ENCODE results near the gene ADAMTS1. TPM values are rescaled to one million over a fixed set of nuclear protein-coding genes. Genes with fewer than 3 reads are reported as not detected.

Gene ADAMTS1
- total RNA-seq, 4 donors from 2014 or later: 23.7 to 43.8 (median 33.1) TPM

GRCh38 chr21:26794597-26795411 lies 50.4 kb downstream of the ADAMTS1 start:
- intact Hi-C loops (cut with DNase I; ENCODE audit: low total_unique reads): no loop called here

DNA sequence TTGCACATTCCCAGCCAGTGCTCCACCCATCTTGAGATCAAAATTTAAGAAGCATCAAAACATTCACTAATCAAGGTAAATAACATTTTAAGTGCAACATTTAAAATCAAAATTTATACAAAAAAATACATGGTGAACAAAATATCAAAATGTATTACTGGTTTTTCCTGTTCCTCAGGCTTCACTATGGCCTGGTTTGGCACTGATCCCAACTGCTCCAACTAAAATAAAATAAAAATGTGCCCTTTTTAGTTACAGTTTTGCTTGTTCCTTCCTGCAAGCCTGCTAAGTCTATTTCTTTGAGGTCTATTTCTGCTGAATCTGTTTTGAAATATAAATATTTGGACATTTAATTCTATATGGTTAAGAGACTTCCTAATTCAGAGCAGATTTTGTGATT lies 54.9 kb downstream of the ADAMTS1 start:
- intact Hi-C loops (cut with DNase I; ENCODE audit: low total_unique reads) (no loop called here), in situ Hi-C loops (cut with MboI; ENCODE audit: low sequenced_read_pairs in 4 of 4) (no loop called here)
- H3K4me3 ChIP-seq: no peak overlapping the region
- ATAC-seq (no peak), DNase-seq (no peak)
- H3K36me3 ChIP-seq: no peaks in the 10 kb centered on the region
- H3K9me3 ChIP-seq: no peaks in the 10 kb centered on the region
- H3K27me3 ChIP-seq: no peaks in the 10 kb centered on the region
- TF ChIP-seq POLR2A (IDR thresholded peaks at IDR 0.05) (no peak), CTCF (IDR thresholded peaks at IDR 0.05 in 4 of 5, conservative IDR thresholded peaks at IDR 0.05 in 1 of 5) (no peak)
- H3K4me1 ChIP-seq: no peaks in the 10 kb centered on the region
- H3K27ac ChIP-seq: peak overlapping the region; percentile 23 to 69 (median 62)

More at GRCh38 chr21:26794597-26795411, 50.4 kb downstream of the ADAMTS1 start:
- no peak overlapping the region for H3K4me3 ChIP-seq
- H3K9me3 ChIP-seq: no peaks in the 10 kb centered on the region
- H3K4me1 ChIP-seq: peaks cover 0 to 12% of the 10 kb centered on the region in 2 donors
- H3K27me3 ChIP-seq: no peaks in the 10 kb centered on the region
- no peak for DNase-seq
- in situ Hi-C loops (cut with MboI; ENCODE audit: low sequenced_read_pairs in 4 of 4): no loop called here
- TF ChIP-seq CTCF (IDR thresholded peaks at IDR 0.05 in 4 of 5, conservative IDR thresholded peaks at IDR 0.05 in 1 of 5) (no peak), POLR2A (IDR thresholded peaks at IDR 0.05) (no peak)
- H3K27ac ChIP-seq: peak overlapping the region; percentile 1 to 71 (median 70)
- no peak for ATAC-seq
- H3K36me3 ChIP-seq: no peaks in the 10 kb centered on the region

GRCh38 chr21:26788790-26789189 lies 56.4 kb downstream of the ADAMTS1 start:
- Histone ChIP-seq H3K9me3 (no peaks in the 10 kb centered on the region), H3K4me1 (peaks cover 0 to under 1% of the 10 kb centered on the region in 2 donors), H3K36me3 (no peaks in the 10 kb centered on the region), H3K4me3 (no peak overlapping the region), H3K27me3 (no peaks in the 10 kb centered on the region), H3K27ac (peak overlapping the region in 3 of 4 donors; percentile 55 to 69 (median 69))
- peak; percentile 13 to 31 for DNase-seq
- peak; percentile 51 to 55 for ATAC-seq
- intact Hi-C loops (cut with DNase I; ENCODE audit: low total_unique reads): no loop called here
- in situ Hi-C loops (cut with MboI; ENCODE audit: low sequenced_read_pairs in 4 of 4): no loop called here
- no peak for TF ChIP-seq POLR2A (IDR thresholded peaks at IDR 0.05)
- no peak for TF ChIP-seq CTCF (IDR thresholded peaks at IDR 0.05 in 4 of 5, conservative IDR thresholded peaks at IDR 0.05 in 1 of 5)

Other genes with a start within 250 kb of the ADAMTS1 start
- 1 to 10 TPM; 4.3 to 9.0 (median 7.4) TPM for gene ADAMTS5, start 121.7 kb upstream of the ADAMTS1 start, total RNA-seq